ENCODE data around the gene COMMD1. TPM values are rescaled to one million over a fixed set of nuclear protein-coding genes. Genes with fewer than 3 reads are reported as not detected.

The COMMD1 gene
- total and polyA plus RNA-seq, 3 experiments from 2014 or later: 36.4 to 54.6 (median 41.2) TPM

DNA sequence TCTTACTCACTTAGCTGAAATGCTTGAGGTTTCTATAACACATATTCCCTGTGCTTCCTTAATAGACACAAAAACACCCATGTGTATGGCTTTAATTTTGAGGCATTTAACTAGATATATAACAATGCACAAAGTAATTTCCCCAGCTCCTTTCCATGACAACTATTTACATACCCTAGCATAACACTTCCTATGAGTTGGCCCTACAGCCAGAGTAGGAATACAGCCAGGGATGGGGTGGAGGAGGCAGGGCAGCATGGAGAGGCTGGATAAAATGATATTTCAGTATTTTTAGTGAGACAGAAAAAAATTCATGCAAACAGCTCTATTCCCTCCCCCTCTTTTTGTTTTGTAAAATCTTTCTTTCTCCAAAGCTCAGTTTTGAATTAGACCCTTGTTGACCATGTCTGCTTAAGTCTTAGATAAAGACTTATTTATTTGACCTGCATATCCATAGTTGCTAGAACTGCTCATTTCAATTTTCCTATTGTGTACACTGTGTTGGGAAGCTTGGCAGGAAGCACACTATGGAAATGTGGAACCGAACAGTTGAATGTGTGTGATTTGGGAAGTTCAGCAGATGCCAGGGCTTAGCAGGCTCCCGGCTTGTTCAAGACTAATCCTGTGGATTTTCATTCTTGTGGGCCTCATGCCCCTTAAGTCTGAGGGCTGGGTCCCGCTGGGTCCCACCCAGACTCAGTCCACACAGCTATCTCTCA is 279.2 kb downstream of the COMMD1 start:
- no peaks in the 10 kb centered on the region for H3K27me3 ChIP-seq (ENCODE audit: insufficient read depth, low read length, poor library complexity, severe bottlenecking)
- no peaks in the 10 kb centered on the region for H3K4me1 ChIP-seq (ENCODE audit: insufficient read depth, low read length)
- no peak overlapping the region for H3K27ac ChIP-seq (ENCODE audit: low read depth, low read length)
- no peaks in the 10 kb centered on the region for H3K9me3 Mint-ChIP-seq
- no peak for DNase-seq
- H3K4me3 Mint-ChIP-seq: no peak overlapping the region
- H3K9me3 ChIP-seq (ENCODE audit: low read length): no peaks in the 10 kb centered on the region
- POLR2A ChIA-PET: no interaction called here
- no peaks in the 10 kb centered on the region for H3K27me3 Mint-ChIP-seq
- H3K4me3 ChIP-seq (ENCODE audit: low read length): no peak overlapping the region
- peaks cover 0 to 5% (median 0%) of the 10 kb centered on the region in 3 donors for H3K4me1 Mint-ChIP-seq
- H3K36me3 Mint-ChIP-seq: no peaks in the 10 kb centered on the region
- no peak overlapping the region for H3K27ac Mint-ChIP-seq
- CTCF ChIA-PET: no interaction called here
- H3K36me3 ChIP-seq (ENCODE audit: insufficient read depth, low read length): no peaks in the 10 kb centered on the region

Other genes with a start within 250 kb of the COMMD1 start
- gene FAM161A, start 51.6 kb upstream of the COMMD1 start, total RNA-seq: 1 to 10 TPM; 5.6 to 5.8 TPM
- gene FAM161A, start 51.6 kb upstream of the COMMD1 start, polyA plus RNA-seq: 1.7 TPM
- gene CCT4, start 17.0 kb upstream of the COMMD1 start, total RNA-seq: 100 to 1,000 TPM; 331 to 361 TPM
- gene CCT4, start 17.0 kb upstream of the COMMD1 start, polyA plus RNA-seq: 134 TPM